SK-N-SH (cell line): Measurements from ENCODE around the gene AFMID.

Source experiments
- CTCF ChIP-seq: fragments of 200-600 bp; sonication (generic); IDR thresholded peaks from 2 replicates; pipeline ENCODE4 v1.6.1; 2017; ENCODE audit warnings: antibody characterized with exemption, mild to moderate bottlenecking, moderate library complexity
- MAX ChIP-seq: IDR thresholded peaks from 2 replicates; pipeline ENCODE4 v1.4.0; 2012; ENCODE audit warnings: low read depth
- MXI1 ChIP-seq: IDR thresholded peaks from 2 replicates; pipeline ENCODE4 v1.6.1; 2012; ENCODE audit warnings: mild to moderate bottlenecking, low read depth, low read length, improper control_type of control experiment
- NRF1 ChIP-seq: IDR thresholded peaks from 2 replicates; pipeline ENCODE4 v1.6.1; 2012; ENCODE audit warnings: low read depth, mild to moderate bottlenecking, low read length
- POLR2AphosphoS5 ChIP-seq: IDR thresholded peaks from 2 replicates; pipeline ENCODE4 v1.6.1; 2012; ENCODE audit warnings: low read depth, low read length
- RAD21 ChIP-seq: IDR thresholded peaks from 2 replicates; pipeline ENCODE4 v1.6.1; 2012; ENCODE audit warnings: mild to moderate bottlenecking, low read length
- RXRA ChIP-seq: IDR thresholded peaks from 2 replicates; pipeline ENCODE4 v1.4.0; 2012; ENCODE audit warnings: low read depth, mild to moderate bottlenecking, borderline replicate concordance
- SMC3 ChIP-seq: IDR thresholded peaks from 2 replicates; pipeline ENCODE4 v1.6.1; 2012; ENCODE audit warnings: low read depth, low read length, improper control_type of control experiment
- TEAD4 ChIP-seq: IDR thresholded peaks from 2 replicates; pipeline ENCODE4 v1.4.0; 2012; ENCODE audit warnings: mild to moderate bottlenecking, borderline replicate concordance; ENCODE audit not compliant: insufficient read depth
- USF1 ChIP-seq: IDR thresholded peaks from 2 replicates; pipeline ENCODE4 v1.4.0; 2012; ENCODE audit warnings: low read depth, borderline replicate concordance
- YY1 ChIP-seq: IDR thresholded peaks from 2 replicates; pipeline ENCODE4 v1.4.0; 2012; ENCODE audit warnings: low read depth, mild to moderate bottlenecking
- TF ChIP-seq, protein P1 (sequence below): IDR thresholded peaks from 2 replicates; pipeline ENCODE4 v1.6.1; 2012; ENCODE audit warnings: mild to moderate bottlenecking, low read depth, low read length, moderate library complexity
- TF ChIP-seq, protein P2 (sequence below): fragments of 150-350 bp; IDR thresholded peaks from 2 replicates; pipeline ENCODE4 v1.6.1; 2017; ENCODE audit warnings: antibody characterized with exemption, low read length, low read depth, borderline replicate concordance

GRCh38 chr17:78214706-78215061, 27.5 kb downstream of the AFMID start:
- no peak for TF ChIP-seq CTCF
- TF ChIP-seq RAD21 = no peak
- no peak for TF ChIP-seq POLR2AphosphoS5
- TF ChIP-seq, protein P1, sequence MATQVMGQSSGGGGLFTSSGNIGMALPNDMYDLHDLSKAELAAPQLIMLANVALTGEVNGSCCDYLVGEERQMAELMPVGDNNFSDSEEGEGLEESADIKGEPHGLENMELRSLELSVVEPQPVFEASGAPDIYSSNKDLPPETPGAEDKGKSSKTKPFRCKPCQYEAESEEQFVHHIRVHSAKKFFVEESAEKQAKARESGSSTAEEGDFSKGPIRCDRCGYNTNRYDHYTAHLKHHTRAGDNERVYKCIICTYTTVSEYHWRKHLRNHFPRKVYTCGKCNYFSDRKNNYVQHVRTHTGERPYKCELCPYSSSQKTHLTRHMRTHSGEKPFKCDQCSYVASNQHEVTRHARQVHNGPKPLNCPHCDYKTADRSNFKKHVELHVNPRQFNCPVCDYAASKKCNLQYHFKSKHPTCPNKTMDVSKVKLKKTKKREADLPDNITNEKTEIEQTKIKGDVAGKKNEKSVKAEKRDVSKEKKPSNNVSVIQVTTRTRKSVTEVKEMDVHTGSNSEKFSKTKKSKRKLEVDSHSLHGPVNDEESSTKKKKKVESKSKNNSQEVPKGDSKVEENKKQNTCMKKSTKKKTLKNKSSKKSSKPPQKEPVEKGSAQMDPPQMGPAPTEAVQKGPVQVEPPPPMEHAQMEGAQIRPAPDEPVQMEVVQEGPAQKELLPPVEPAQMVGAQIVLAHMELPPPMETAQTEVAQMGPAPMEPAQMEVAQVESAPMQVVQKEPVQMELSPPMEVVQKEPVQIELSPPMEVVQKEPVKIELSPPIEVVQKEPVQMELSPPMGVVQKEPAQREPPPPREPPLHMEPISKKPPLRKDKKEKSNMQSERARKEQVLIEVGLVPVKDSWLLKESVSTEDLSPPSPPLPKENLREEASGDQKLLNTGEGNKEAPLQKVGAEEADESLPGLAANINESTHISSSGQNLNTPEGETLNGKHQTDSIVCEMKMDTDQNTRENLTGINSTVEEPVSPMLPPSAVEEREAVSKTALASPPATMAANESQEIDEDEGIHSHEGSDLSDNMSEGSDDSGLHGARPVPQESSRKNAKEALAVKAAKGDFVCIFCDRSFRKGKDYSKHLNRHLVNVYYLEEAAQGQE = 0 out of 2 replicates have a peak, but pooled peaks have one; percentile 3
- no peak for TF ChIP-seq MXI1
- no peak for TF ChIP-seq SMC3
- TF ChIP-seq USF1 = no peak
- TF ChIP-seq, protein P2, sequence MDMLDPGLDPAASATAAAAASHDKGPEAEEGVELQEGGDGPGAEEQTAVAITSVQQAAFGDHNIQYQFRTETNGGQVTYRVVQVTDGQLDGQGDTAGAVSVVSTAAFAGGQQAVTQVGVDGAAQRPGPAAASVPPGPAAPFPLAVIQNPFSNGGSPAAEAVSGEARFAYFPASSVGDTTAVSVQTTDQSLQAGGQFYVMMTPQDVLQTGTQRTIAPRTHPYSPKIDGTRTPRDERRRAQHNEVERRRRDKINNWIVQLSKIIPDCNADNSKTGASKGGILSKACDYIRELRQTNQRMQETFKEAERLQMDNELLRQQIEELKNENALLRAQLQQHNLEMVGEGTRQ = no peak
- TF ChIP-seq MAX = no peak
- no peak for TF ChIP-seq NRF1
- TF ChIP-seq YY1 = no peak
- TF ChIP-seq RXRA = no peak
- TF ChIP-seq TEAD4 = no peak
